IMR-90 (cell line): ENCODE results near the gene MRGPRF. TPM values are rescaled to one million over a fixed set of nuclear protein-coding genes. Genes with fewer than 3 reads are reported as not detected.

ENCODE experiments used
- ATAC-seq: fragments of 200-7000 bp; cut with Tn5 transposase; 2 replicates; pipeline ENCODE4 v1.9.1; 2020; ENCODE audit warnings: low read depth, mild to moderate bottlenecking, moderate library complexity
- BruUV-seq: library from RNA; stranded (reverse); fragments of 400-500 nt; replicated peaks from 2 replicates; lab custom pipeline; 2021; lab: Mats Ljungman, UMichigan
- CTCF ChIA-PET: fragments of 300-600 bp; formaldehyde crosslinking; extraction: SDS; loops from one replicate; lab custom pipeline; 2021; ENCODE audit warnings: antibody characterized with exemption; lab: Yijun Ruan, JAX
- POLR2A ChIA-PET: fragments of 300-600 bp; sonication (Branson Sonifier 250); formaldehyde crosslinking; loops from one replicate; lab custom pipeline; 2022; ENCODE audit warnings: antibody characterized with exemption; ENCODE audit not compliant: unreplicated experiment; lab: Charles Lee
- DNase-seq: peaks from one replicate; pipeline ENCODE4 v3.0.0; 2013
- H2AFZ ChIP-seq: replicated peaks from 2 replicates; pipeline ENCODE3; 2013; ENCODE audit warnings: low read length, mild to moderate bottlenecking; ENCODE audit not compliant: poor library complexity
- H2AK5ac ChIP-seq: 2 replicates; pipeline ENCODE4 v1.6.1; 2013; ENCODE audit warnings: low read depth, low read length, inconsistent platforms
- H2AK9ac ChIP-seq: replicated peaks from 2 replicates; pipeline ENCODE3; 2013; ENCODE audit warnings: mild to moderate bottlenecking, low read depth, low read length, moderate library complexity; ENCODE audit not compliant: poor library complexity
- H2BK120ac ChIP-seq: 2 replicates; pipeline ENCODE4 v1.6.1; 2013; ENCODE audit warnings: low read depth, low read length, inconsistent platforms
- H2BK15ac ChIP-seq: 3 replicates; pipeline ENCODE4 v1.6.1; 2013; ENCODE audit warnings: low read depth, low read length, inconsistent platforms
- H2BK20ac ChIP-seq: 2 replicates; pipeline ENCODE4 v1.6.1; 2013; ENCODE audit warnings: low read depth, mild to moderate bottlenecking, inconsistent platforms, low read length, moderate library complexity
- H2BK5ac ChIP-seq: 2 replicates; pipeline ENCODE4 v1.6.1; 2013; ENCODE audit warnings: mild to moderate bottlenecking, low read depth, low read length, inconsistent platforms; ENCODE audit not compliant: poor library complexity, severe bottlenecking
- H3K14ac ChIP-seq: replicated peaks from 2 replicates; pipeline ENCODE4 v1.6.1; 2013; ENCODE audit warnings: low read depth, low read length, inconsistent platforms
- H3K18ac ChIP-seq: 2 replicates; pipeline ENCODE4 v1.6.1; 2013; ENCODE audit warnings: low read depth, low read length, control low read depth
- H3K23ac ChIP-seq: 2 replicates; pipeline ENCODE4 v1.6.1; 2013; ENCODE audit warnings: low read depth, low read length, inconsistent platforms
- H3K27ac ChIP-seq: 2 replicates; pipeline ENCODE4 v1.5.1; 2013; ENCODE audit warnings: mild to moderate bottlenecking, control low read depth, low read length; ENCODE audit not compliant: insufficient read depth
- H3K27me3 ChIP-seq: 2 replicates; pipeline ENCODE4 v1.6.1; 2013; ENCODE audit warnings: low read length; ENCODE audit not compliant: control insufficient read depth, insufficient read depth
- H3K36me3 ChIP-seq: 2 replicates; pipeline ENCODE4 v1.6.1; 2013; ENCODE audit warnings: low read length, mixed read lengths; ENCODE audit not compliant: control insufficient read depth, insufficient read depth
- H3K4ac ChIP-seq: 2 replicates; pipeline ENCODE4 v1.6.1; 2013; ENCODE audit warnings: low read depth, low read length, inconsistent platforms
- H3K4me1 ChIP-seq: 2 replicates; pipeline ENCODE4 v1.6.1; 2013; ENCODE audit warnings: low read length, mixed read lengths; ENCODE audit not compliant: control insufficient read depth, insufficient read depth
- H3K4me2 ChIP-seq: 2 replicates; pipeline ENCODE4 v1.6.1; 2013; ENCODE audit warnings: low read depth, mild to moderate bottlenecking, control low read depth, low read length, moderate library complexity
- H3K4me3 ChIP-seq: 2 replicates; pipeline ENCODE4 v1.5.1; 2013; ENCODE audit warnings: low read depth, mild to moderate bottlenecking, control low read depth, low read length, moderate library complexity; ENCODE audit not compliant: insufficient read depth
- H3K56ac ChIP-seq: 2 replicates; pipeline ENCODE4 v1.6.1; 2013; ENCODE audit warnings: low read length, inconsistent platforms; ENCODE audit not compliant: insufficient read depth; ENCODE audit errors: extremely low read depth
- H3K79me1 ChIP-seq, 2 experiments: 2 replicates each; pipeline ENCODE4 v1.6.1; 2013; ENCODE audit warnings: low read length in 2 of 2, inconsistent platforms in 1 of 2, low read depth in 1 of 2
- H3K9ac ChIP-seq: 2 replicates; pipeline ENCODE4 v1.6.1; 2013; ENCODE audit warnings: low read depth, low read length, control low read depth
- H3K9me1 ChIP-seq: 2 replicates; pipeline ENCODE4 v1.6.1; 2013; ENCODE audit warnings: low read length, inconsistent platforms; ENCODE audit not compliant: insufficient read depth
- H3K9me3 ChIP-seq: 2 replicates; pipeline ENCODE4 v1.6.1; 2013; ENCODE audit warnings: low read length; ENCODE audit not compliant: control insufficient read depth, insufficient read depth
- H4K20me1 ChIP-seq: 2 replicates; pipeline ENCODE4 v1.6.1; 2013; ENCODE audit warnings: low read length, inconsistent platforms; ENCODE audit not compliant: insufficient read depth
- H4K5ac ChIP-seq: 2 replicates; pipeline ENCODE4 v1.6.1; 2013; ENCODE audit warnings: mild to moderate bottlenecking, low read depth, low read length, control low read depth
- H4K8ac ChIP-seq, 2 experiments: 2 replicates each; pipeline ENCODE4 v1.6.1; 2013; ENCODE audit warnings: low read depth in 2 of 2, low read length in 2 of 2, control low read depth in 1 of 2, inconsistent platforms in 1 of 2
- H4K91ac ChIP-seq: 2 replicates; pipeline ENCODE4 v1.6.1; 2013; ENCODE audit warnings: low read depth, low read length, inconsistent platforms; ENCODE audit not compliant: insufficient read depth
- BHLHE40 ChIP-seq: fragments of 150-350 bp; IDR thresholded peaks from 2 replicates; pipeline ENCODE4 v1.6.1; 2016; ENCODE audit warnings: mild to moderate bottlenecking, low read depth, low read length
- CEBPB ChIP-seq: IDR thresholded peaks from 2 replicates; pipeline ENCODE4 v1.6.1; 2012; ENCODE audit warnings: low read depth, low read length, improper control_type of control experiment
- ELK1 ChIP-seq: fragments of 150-350 bp; IDR thresholded peaks from 2 replicates; pipeline ENCODE4 v1.6.1; 2016; ENCODE audit warnings: low read depth, mild to moderate bottlenecking, low read length, moderate library complexity, borderline replicate concordance
- FOS ChIP-seq: fragments of 150-350 bp; IDR thresholded peaks from 2 replicates; pipeline ENCODE4 v1.6.1; 2016; ENCODE audit warnings: low read depth, low read length
- MXI1 ChIP-seq: IDR thresholded peaks from 2 replicates; pipeline ENCODE4 v1.6.1; 2012; ENCODE audit warnings: low read depth, mild to moderate bottlenecking, low read length, moderate library complexity, borderline replicate concordance
- NFE2L2 ChIP-seq: fragments of 150-350 bp; IDR thresholded peaks from 2 replicates; pipeline ENCODE4 v1.6.1; 2016; ENCODE audit warnings: low read depth, mild to moderate bottlenecking, low read length
- RAD21 ChIP-seq: IDR thresholded peaks from 2 replicates; pipeline ENCODE4 v1.6.1; 2012; ENCODE audit warnings: low read length, improper control_type of control experiment
- SMC3 ChIP-seq: fragments of 150-350 bp; IDR thresholded peaks from 2 replicates; pipeline ENCODE4 v1.6.1; 2016; ENCODE audit warnings: low read depth, mild to moderate bottlenecking, antibody characterized with exemption, low read length, moderate library complexity
- WGBS, 2 experiments: methylation state at CpG; one replicate each; pipeline versions ENCODE4 v1.1.5 to v1.1.7; 2013; ENCODE audit warnings: missing lambda C conversion rate in 2 of 2; ENCODE audit not compliant: insufficient read length in 1 of 2; ENCODE audit errors: extremely low coverage in 2 of 2; 5-methylcytosine and 5-hydroxymethylcytosine counted together
- dilution Hi-C: fragments of 300-500 bp; cut with HindIII; formaldehyde crosslinking; loops from one replicate; pipeline ENCODE4 v1.14.3; 2018; ENCODE audit warnings: low sequenced_read_pairs; ENCODE audit not compliant: unreplicated experiment
- in situ Hi-C: fragments of 300-500 bp; cut with MboI; formaldehyde crosslinking; loops from 3 replicates; pipeline ENCODE4 v1.14.3; 2019; ENCODE audit warnings: low sequenced_read_pairs, inconsistent platforms, mixed read lengths
- intact Hi-C: fragments of 100-400 bp; cut with micrococcal nuclease; formaldehyde crosslinking; loops from 2 replicates; pipeline ENCODE4 v1.10.0; 2022
- polyA plus RNA-seq, 3 experiments: library from polyadenylated mRNA; depleted of rRNA; stranded (reverse); fragments of >200 nt; gene quantifications; 2 replicates each; pipeline ENCODE4 v1.2.3, GENCODE V29; 2012; ENCODE audit warnings: low replicate concordance in 1 of 3
- total RNA-seq: library from RNA; depleted of rRNA; stranded (reverse); fragments of >200 nt; gene quantifications from 2 replicates; pipeline ENCODE4 v1.2.3, GENCODE V29; 2012

Gene MRGPRF
- total and polyA plus RNA-seq, 2 of the 4 experiments (the other 2 are of a cell fraction) = 6.3 to 28.8 TPM

- peak; percentile 66; the same call in 1 of the 2 replicates for TF ChIP-seq MXI1
Measured at GRCh38 chr11:69000831-69001242, 12.2 kb downstream of the MRGPRF start (continued).

- peak overlapping the region; percentile 53; the same call in 1 of the 2 replicates for H2BK120ac ChIP-seq
- WGBS, 2 experiments = 71% methylated on average over 1 of the region's 5 CpGs; no CpG with 5 or more reads in 1 of the 2 experiments
- no peak overlapping the region for H3K56ac ChIP-seq
- peaks cover 10% of the 10 kb centered on the region; the same call in 1 of the 2 replicates for H3K9me1 ChIP-seq
- intact Hi-C loops = loop anchor here (5.0 kb wide), 1 partner anchor 98 kb away; the partner anchor contains the start of genes IGHMBP2 and MRPL21
- H4K5ac ChIP-seq = peak overlapping the region; percentile 14; the same call in 1 of the 2 replicates
- H2BK15ac ChIP-seq = no peak overlapping the region; the same call in 2 of the 3 replicates
- DNase-seq = no peak
- peaks cover 28% of the 10 kb centered on the region for H3K36me3 ChIP-seq
- no peaks in the 10 kb centered on the region for H3K9me3 ChIP-seq
- H3K27me3 ChIP-seq = no peaks in the 10 kb centered on the region
- in situ Hi-C loops = no loop called here
- peak overlapping the region in 1 of 2 experiments; percentile 22; a peak in 1 of 4 replicates for H4K8ac ChIP-seq
- POLR2A ChIA-PET = interaction anchor here (0.5 to 0.9 kb wide), 2 partner anchors 13 to 78 kb away, joined by 5 to 6 read pairs; partner anchors contain the start of gene MRGPRF
- 0 out of 2 replicates have a peak overlapping the region, but pooled peaks have one; percentile 9 for H3K23ac ChIP-seq
- no peaks in the 10 kb centered on the region; the same call in 1 of the 2 replicates for H4K20me1 ChIP-seq
- no peak overlapping the region for H3K9ac ChIP-seq
- no peak overlapping the region for H2BK20ac ChIP-seq
- peak overlapping the region; percentile 14 for H2BK5ac ChIP-seq
- dilution Hi-C loops = no loop called here
- no peak overlapping the region for H3K4me2 ChIP-seq
- peak overlapping the region; percentile 17; the same call in 1 of the 2 replicates for H3K18ac ChIP-seq
- H3K27ac ChIP-seq = peak overlapping the region; percentile 57; the same call in 1 of the 2 replicates
- peaks cover 26% of the 10 kb centered on the region for H3K4me1 ChIP-seq
- H2AK9ac ChIP-seq = peak overlapping the region; percentile 67
- peak overlapping the region; percentile 27 for H2AFZ ChIP-seq
- TF ChIP-seq BHLHE40 (no peak), CEBPB (no peak), NFE2L2 (no peak), SMC3 (no peak), FOS (no peak), ELK1 (no peak), RAD21 (no peak)
- BruUV-seq = no TSS peak
- H3K14ac ChIP-seq = peak overlapping the region; percentile 36; the same call in 1 of the 2 replicates
- peak overlapping the region; percentile 30; the same call in 1 of the 2 replicates for H2AK5ac ChIP-seq
- peak; percentile 18; the same call in 1 of the 2 replicates for ATAC-seq
- peaks cover 3 to 17% of the 10 kb centered on the region in 2 experiments; a peak in 3 of 4 replicates for H3K79me1 ChIP-seq
- no peak overlapping the region for H3K4me3 ChIP-seq
- peak overlapping the region; percentile 60 for H4K91ac ChIP-seq
- CTCF ChIA-PET = interaction anchor here (1.1 kb wide), 1 partner anchor 12 kb away, joined by 6 read pairs; the partner anchor contains the start of gene MRGPRF
- H3K4ac ChIP-seq = peak overlapping the region; percentile 34; the same call in 1 of the 2 replicates
Measured at GRCh38 chr11:69000391-69000790, 12.7 kb downstream of the MRGPRF start.
